OCI-LY1 (cell line): ENCODE data around the gene VDR.

Source experiments
- CTCF ChIP-seq: fragments of 200-600 bp; sonication (generic), shearing (Covaris generic); IDR thresholded peaks from 2 replicates; pipeline ENCODE4 v1.5.1; 2017; ENCODE audit warnings: mild to moderate bottlenecking, antibody characterized with exemption, low read length, moderate library complexity, mixed read lengths
- EZH2 ChIP-seq: fragments of 200-600 bp; sonication (generic), shearing (Covaris generic); IDR thresholded peaks from 2 replicates; pipeline ENCODE4 v1.8.0; 2017; ENCODE audit warnings: borderline replicate concordance, mixed run types, mild to moderate bottlenecking, antibody characterized with exemption, low read length, moderate library complexity, mixed read lengths

GRCh38 chr12:47878293-47878917 is 26.4 kb downstream of the VDR start:
- TF ChIP-seq CTCF (no peak), EZH2 (no peak)
